ENCODE measurements around the gene DDX6. TPM values are rescaled to one million over a fixed set of nuclear protein-coding genes. Genes with fewer than 3 reads are reported as not detected.

The DDX6 gene
- total RNA-seq, 4 donors from 2014 or later: 92.9 to 113 (median 105) TPM

DNA sequence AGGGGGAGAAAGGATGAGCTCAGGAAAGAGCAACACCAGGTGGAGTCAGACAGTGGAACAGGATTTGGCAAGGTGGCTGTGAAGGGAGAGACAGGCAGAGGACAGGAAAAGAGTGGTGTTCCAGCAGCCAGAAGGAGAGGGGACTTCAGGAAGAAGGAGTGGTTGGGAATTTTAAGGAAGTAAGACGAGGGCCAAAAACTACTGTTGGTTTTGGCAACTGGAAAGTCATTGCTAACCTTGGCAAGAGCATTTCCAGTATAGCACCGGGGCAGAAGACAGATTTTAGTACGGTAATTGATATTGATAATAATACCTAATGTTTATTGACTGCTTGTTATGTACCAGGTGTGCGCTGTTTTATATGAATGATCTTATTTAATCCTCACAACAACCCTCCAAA lies 15.4 kb upstream of the DDX6 start:
- DNase-seq (ENCODE audit: extremely low spot score): no peak
- no peaks in the 10 kb centered on the region for H3K9me3 ChIP-seq
- H3K27ac ChIP-seq (replicated peaks in 1 of 4): no peak overlapping the region
- H3K4me1 ChIP-seq: no peaks in the 10 kb centered on the region
- WGBS: 73% methylated on average over 4 of the region's 4 CpGs
- intact Hi-C loops (cut with DNase I): no loop called here
- H3K4me3 ChIP-seq: no peak overlapping the region
- H3K36me3 ChIP-seq: no peaks in the 10 kb centered on the region
- no peaks in the 10 kb centered on the region for H3K27me3 ChIP-seq
- TF ChIP-seq EP300 (IDR thresholded peaks at IDR 0.05) (no peak), POLR2A (IDR thresholded peaks at IDR 0.05; ENCODE audit: low read depth) (no peak), POLR2AphosphoS5 (IDR thresholded peaks at IDR 0.05) (no peak)
- TF ChIP-seq, protein P1, sequence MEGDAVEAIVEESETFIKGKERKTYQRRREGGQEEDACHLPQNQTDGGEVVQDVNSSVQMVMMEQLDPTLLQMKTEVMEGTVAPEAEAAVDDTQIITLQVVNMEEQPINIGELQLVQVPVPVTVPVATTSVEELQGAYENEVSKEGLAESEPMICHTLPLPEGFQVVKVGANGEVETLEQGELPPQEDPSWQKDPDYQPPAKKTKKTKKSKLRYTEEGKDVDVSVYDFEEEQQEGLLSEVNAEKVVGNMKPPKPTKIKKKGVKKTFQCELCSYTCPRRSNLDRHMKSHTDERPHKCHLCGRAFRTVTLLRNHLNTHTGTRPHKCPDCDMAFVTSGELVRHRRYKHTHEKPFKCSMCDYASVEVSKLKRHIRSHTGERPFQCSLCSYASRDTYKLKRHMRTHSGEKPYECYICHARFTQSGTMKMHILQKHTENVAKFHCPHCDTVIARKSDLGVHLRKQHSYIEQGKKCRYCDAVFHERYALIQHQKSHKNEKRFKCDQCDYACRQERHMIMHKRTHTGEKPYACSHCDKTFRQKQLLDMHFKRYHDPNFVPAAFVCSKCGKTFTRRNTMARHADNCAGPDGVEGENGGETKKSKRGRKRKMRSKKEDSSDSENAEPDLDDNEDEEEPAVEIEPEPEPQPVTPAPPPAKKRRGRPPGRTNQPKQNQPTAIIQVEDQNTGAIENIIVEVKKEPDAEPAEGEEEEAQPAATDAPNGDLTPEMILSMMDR (IDR thresholded peaks at IDR 0.05): no peak

DNA sequence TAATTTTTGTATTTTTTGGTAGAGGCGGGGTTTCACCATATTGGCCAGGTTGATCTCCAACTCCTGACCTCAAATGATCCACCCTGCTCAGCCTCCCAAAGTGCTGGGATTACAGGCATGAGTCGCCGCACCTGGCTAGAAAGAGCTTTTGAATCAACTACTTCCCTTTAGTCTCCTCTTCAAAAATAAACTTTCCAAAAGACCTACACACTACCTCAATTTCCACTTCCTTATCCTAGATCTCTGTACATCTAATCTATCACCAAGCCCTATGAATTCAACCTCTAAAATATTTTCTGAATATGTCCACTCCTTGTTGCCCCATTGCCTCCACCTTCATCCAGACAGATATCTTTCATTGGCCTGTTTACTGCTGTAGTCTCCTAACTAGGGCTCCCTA lies 13.1 kb upstream of the DDX6 start:
- WGBS: 87% methylated on average over 3 of the region's 3 CpGs

DNA sequence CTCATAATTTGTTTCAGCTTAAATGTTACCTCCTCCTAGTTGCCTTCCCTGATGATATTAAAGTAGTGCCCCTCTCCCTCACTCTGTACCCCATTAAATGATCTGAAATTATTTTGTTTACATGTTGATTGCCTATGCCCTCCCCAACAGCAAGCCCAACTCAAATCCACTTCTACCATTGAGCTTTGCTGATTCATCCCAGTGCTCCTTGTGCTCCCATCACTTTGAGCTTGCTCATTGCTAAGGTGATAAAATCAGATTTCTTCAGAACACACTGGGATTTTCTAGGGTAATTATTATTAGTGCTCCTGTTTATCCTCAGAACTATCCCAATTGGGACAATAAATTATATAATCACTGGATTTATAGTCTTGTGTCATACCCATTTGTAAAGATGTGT lies 8.4 kb upstream of the DDX6 start:
- Histone ChIP-seq H3K27ac (replicated peaks in 1 of 4) (no peak overlapping the region), H3K4me3 (no peak overlapping the region), H3K9me3 (no peaks in the 10 kb centered on the region), H3K36me3 (no peaks in the 10 kb centered on the region), H3K27me3 (no peaks in the 10 kb centered on the region), H3K4me1 (no peaks in the 10 kb centered on the region)
- intact Hi-C loops (cut with DNase I): no loop called here
- TF ChIP-seq, protein P1 (IDR thresholded peaks at IDR 0.05): no peak
- TF ChIP-seq POLR2A (IDR thresholded peaks at IDR 0.05; ENCODE audit: low read depth): no peak
- no peak for DNase-seq (ENCODE audit: extremely low spot score)

More for the DNA sequence above, 13.1 kb upstream of the DDX6 start:
- TF ChIP-seq, protein P1 (IDR thresholded peaks at IDR 0.05): no peak
- TF ChIP-seq POLR2A (IDR thresholded peaks at IDR 0.05; ENCODE audit: low read depth): no peak
- TF ChIP-seq EP300 (IDR thresholded peaks at IDR 0.05): no peak
- TF ChIP-seq POLR2AphosphoS5 (IDR thresholded peaks at IDR 0.05): no peak
- H3K27ac ChIP-seq (replicated peaks in 1 of 4): no peak overlapping the region
- no peak overlapping the region for H3K4me3 ChIP-seq
- H3K4me1 ChIP-seq: no peaks in the 10 kb centered on the region
- H3K9me3 ChIP-seq: no peaks in the 10 kb centered on the region
- no peaks in the 10 kb centered on the region for H3K27me3 ChIP-seq
- no peak for DNase-seq (ENCODE audit: extremely low spot score)
- intact Hi-C loops (cut with DNase I): no loop called here
- no peaks in the 10 kb centered on the region for H3K36me3 ChIP-seq

DNA sequence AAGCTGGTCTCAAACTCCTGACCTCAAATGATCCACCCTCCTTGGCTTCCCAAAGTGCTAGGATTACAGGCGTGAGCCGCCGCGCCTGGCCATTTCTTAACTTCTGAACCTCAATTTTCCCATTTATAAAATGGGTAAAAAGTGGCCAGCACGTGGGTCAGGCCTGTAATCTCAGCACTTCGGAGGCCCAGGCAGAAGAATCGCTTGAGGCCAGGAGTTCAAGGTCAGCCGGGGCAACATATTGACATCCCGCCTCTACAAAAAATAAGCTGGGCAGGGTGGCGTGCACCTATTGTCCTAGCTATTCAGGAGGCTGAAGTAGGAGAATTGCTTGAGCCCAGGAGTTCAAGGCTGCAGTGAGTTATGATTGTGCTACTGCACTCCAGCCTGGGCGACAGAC lies 6.5 kb upstream of the DDX6 start:
- H3K36me3 ChIP-seq: no peaks in the 10 kb centered on the region
- 89% methylated on average over 11 of the region's 11 CpGs for WGBS
- H3K27ac ChIP-seq (replicated peaks in 1 of 4): no peak overlapping the region
- H3K4me1 ChIP-seq: peaks cover 0 to 10% (median 9%) of the 10 kb centered on the region in 4 donors
- H3K4me3 ChIP-seq: no peak overlapping the region
- intact Hi-C loops (cut with DNase I): no loop called here
- DNase-seq (ENCODE audit: extremely low spot score): no peak
- H3K27me3 ChIP-seq: no peaks in the 10 kb centered on the region
- TF ChIP-seq POLR2AphosphoS5 (IDR thresholded peaks at IDR 0.05) (no peak), EP300 (IDR thresholded peaks at IDR 0.05) (no peak), POLR2A (IDR thresholded peaks at IDR 0.05; ENCODE audit: low read depth) (no peak)
- TF ChIP-seq, protein P1 (IDR thresholded peaks at IDR 0.05): no peak
- H3K9me3 ChIP-seq: no peaks in the 10 kb centered on the region

DNA sequence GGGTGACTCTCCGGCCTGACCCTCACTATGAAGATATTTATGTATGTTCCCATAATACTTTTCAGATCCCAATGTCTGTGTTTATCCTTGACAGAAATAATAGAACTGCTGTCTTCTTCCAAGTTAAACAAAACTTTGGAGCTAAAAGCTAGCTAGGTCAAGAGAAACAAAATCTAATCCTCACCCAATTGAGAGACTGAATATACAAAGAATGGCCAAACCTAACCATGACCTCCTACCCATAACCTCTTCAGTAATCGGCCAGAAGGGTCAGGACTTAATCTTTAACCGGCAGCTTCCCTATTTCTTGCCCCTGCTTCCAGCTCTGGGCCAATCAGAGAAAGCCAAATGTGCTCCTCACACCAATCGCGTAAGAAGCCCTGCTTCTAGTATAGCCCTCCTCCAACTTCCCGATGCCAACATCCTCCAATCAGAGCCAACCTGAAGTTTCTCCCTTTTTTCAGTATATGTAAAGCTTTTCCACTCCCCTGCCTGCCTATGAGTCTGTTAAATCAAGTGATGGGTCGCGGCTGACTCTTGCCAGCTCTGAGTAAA lies 1.7 kb upstream of the DDX6 start:
- intact Hi-C loops (cut with DNase I): no loop called here
- no peaks in the 10 kb centered on the region for H3K9me3 ChIP-seq
- H3K27ac ChIP-seq (replicated peaks in 1 of 4): peak overlapping the region; percentile 98 to 100 (median 99)
- WGBS: 4% methylated on average over 8 of the region's 8 CpGs
- no peaks in the 10 kb centered on the region for H3K36me3 ChIP-seq
- H3K27me3 ChIP-seq: no peaks in the 10 kb centered on the region
- peak overlapping the region; percentile 79 to 92 (median 86) for H3K4me3 ChIP-seq
- DNase-seq (ENCODE audit: extremely low spot score): peak; percentile 93
- TF ChIP-seq POLR2A (IDR thresholded peaks at IDR 0.05; ENCODE audit: low read depth): no peak
- TF ChIP-seq EP300 (IDR thresholded peaks at IDR 0.05): no peak
- TF ChIP-seq POLR2AphosphoS5 (IDR thresholded peaks at IDR 0.05): peak; percentile 77 to 92
- TF ChIP-seq, protein P1 (IDR thresholded peaks at IDR 0.05): peak in 1 of 3 experiments; percentile 12
- peaks cover 12 to 35% (median 31%) of the 10 kb centered on the region in 4 donors for H3K4me1 ChIP-seq

Data from esophagus muscularis mucosa (tissue), 4 donors.